H9 (cell line): ENCODE results near the gene C4orf33. TPM values are rescaled to one million over a fixed set of nuclear protein-coding genes. Genes with fewer than 3 reads are reported as not detected.

Experiments
- DNase-seq: peaks from one replicate; pipeline ENCODE4 v3.0.0-alpha.2; 2017
- H2AFZ ChIP-seq: one replicate; pipeline ENCODE4 v1.6.1; 2013; ENCODE audit warnings: mild to moderate bottlenecking, low read length, control low read depth, moderate library complexity
- H2AK5ac ChIP-seq: 2 replicates; pipeline ENCODE4 v1.6.1; 2013; ENCODE audit warnings: low read length, control low read depth, mixed read lengths; ENCODE audit not compliant: insufficient read length
- H2BK120ac ChIP-seq: one replicate; pipeline ENCODE4 v1.6.1; 2013; ENCODE audit warnings: low read depth, mild to moderate bottlenecking, low read length, control low read depth, inconsistent platforms; ENCODE audit not compliant: poor library complexity, severe bottlenecking
- H2BK12ac ChIP-seq: 2 replicates; pipeline ENCODE4 v1.6.1; 2013; ENCODE audit warnings: low read length, control low read depth, mixed read lengths, low read depth; ENCODE audit not compliant: insufficient read length
- H2BK15ac ChIP-seq: 2 replicates; pipeline ENCODE4 v1.6.1; 2013; ENCODE audit warnings: low read depth, low read length, control low read depth
- H2BK20ac ChIP-seq: one replicate; pipeline ENCODE4 v1.6.1; 2013; ENCODE audit warnings: low read depth, mild to moderate bottlenecking, low read length, control low read depth, inconsistent platforms; ENCODE audit not compliant: poor library complexity, severe bottlenecking
- H2BK5ac ChIP-seq: 2 replicates; pipeline ENCODE4 v1.6.1; 2013; ENCODE audit warnings: low read length, control low read depth, mixed read lengths; ENCODE audit not compliant: insufficient read length
- H3K14ac ChIP-seq: 2 replicates; pipeline ENCODE4 v1.6.1; 2013; ENCODE audit warnings: low read length, control low read depth; ENCODE audit not compliant: insufficient read depth
- H3K18ac ChIP-seq: 2 replicates; pipeline ENCODE4 v1.6.1; 2013; ENCODE audit warnings: low read depth, mild to moderate bottlenecking, mixed read lengths, low read length, control low read depth; ENCODE audit not compliant: insufficient read length
- H3K23ac ChIP-seq: 2 replicates; pipeline ENCODE4 v1.6.1; 2013; ENCODE audit warnings: low read length, control low read depth, mixed read lengths, low read depth; ENCODE audit not compliant: insufficient read length
- H3K23me2 ChIP-seq: 2 replicates; pipeline ENCODE4 v1.6.1; 2013; ENCODE audit warnings: low read depth, mild to moderate bottlenecking, mixed read lengths, low read length, control low read depth; ENCODE audit not compliant: insufficient read length, poor library complexity, severe bottlenecking
- H3K27ac ChIP-seq: 2 replicates; pipeline ENCODE4 v1.5.1; 2013; ENCODE audit warnings: low read length, control low read depth, mixed read lengths, low read depth; ENCODE audit not compliant: insufficient read length
- H3K27me3 ChIP-seq: 2 replicates; pipeline ENCODE4 v1.6.1; 2013; ENCODE audit warnings: low read length, control low read depth, inconsistent platforms; ENCODE audit not compliant: insufficient read depth
- H3K4ac ChIP-seq: 2 replicates; pipeline ENCODE4 v1.6.1; 2013; ENCODE audit warnings: low read depth, mild to moderate bottlenecking, control low read depth, inconsistent platforms, low read length, moderate library complexity
- H3K4me1 ChIP-seq: 2 replicates; pipeline ENCODE4 v1.6.1; 2013; ENCODE audit warnings: low read length, control low read depth, inconsistent platforms; ENCODE audit not compliant: insufficient read depth
- H3K4me2 ChIP-seq: 2 replicates; pipeline ENCODE4 v1.6.1; 2013; ENCODE audit warnings: low read length, control low read depth, mixed read lengths; ENCODE audit not compliant: insufficient read length, insufficient read depth
- H3K56ac ChIP-seq: 2 replicates; pipeline ENCODE4 v1.6.1; 2013; ENCODE audit warnings: low read depth, mild to moderate bottlenecking, mixed read lengths, low read length, control low read depth; ENCODE audit not compliant: insufficient read length
- H3K79me1 ChIP-seq: 2 replicates; pipeline ENCODE4 v1.6.1; 2013; ENCODE audit warnings: low read depth, mild to moderate bottlenecking, moderate library complexity, low read length, control low read depth, inconsistent platforms; ENCODE audit not compliant: insufficient read depth, poor library complexity, severe bottlenecking
- H3K79me2 ChIP-seq: 2 replicates; pipeline ENCODE4 v1.6.1; 2013; ENCODE audit warnings: low read length, control low read depth, inconsistent platforms; ENCODE audit not compliant: insufficient read depth
- H3K9ac ChIP-seq: 2 replicates; pipeline ENCODE4 v1.6.1; 2013; ENCODE audit warnings: low read length, control low read depth, mixed read lengths; ENCODE audit not compliant: insufficient read length; ENCODE audit errors: extremely low read depth
- H3K9me3 ChIP-seq: one replicate; pipeline ENCODE4 v1.6.1; 2013; ENCODE audit warnings: low read depth, low read length, inconsistent platforms; ENCODE audit not compliant: control insufficient read depth
- H3T11ph ChIP-seq: one replicate; pipeline ENCODE4 v1.6.1; 2013; ENCODE audit warnings: mild to moderate bottlenecking, low read length, control low read depth, inconsistent platforms
- H4K20me1 ChIP-seq: one replicate; pipeline ENCODE4 v1.6.1; 2013; ENCODE audit not compliant: control insufficient read depth, insufficient read length, insufficient read depth
- H4K5ac ChIP-seq: 2 replicates; pipeline ENCODE4 v1.6.1; 2013; ENCODE audit warnings: low read depth, mild to moderate bottlenecking, mixed read lengths, low read length, control low read depth; ENCODE audit not compliant: insufficient read length
- H4K8ac ChIP-seq: replicated peaks from 2 replicates; pipeline ENCODE4 v1.6.1; 2013; ENCODE audit warnings: low read length, control low read depth, mixed read lengths, low read depth; ENCODE audit not compliant: insufficient read length
- H4K91ac ChIP-seq: 2 replicates; pipeline ENCODE4 v1.6.1; 2013; ENCODE audit warnings: low read depth, mild to moderate bottlenecking, moderate library complexity, mixed read lengths, low read length, control low read depth; ENCODE audit not compliant: insufficient read length
- H3K27ac Mint-ChIP-seq, 3 experiments: 2 replicates in 2 of 3; 3 replicates in 1 of 3; pipeline ENCODE4 v1.8.0; 2020 to 2021; ENCODE audit warnings: mixed read lengths in 3 of 3, mild to moderate bottlenecking in 1 of 3, moderate library complexity in 1 of 3
- H3K27me3 Mint-ChIP-seq: 2 replicates; pipeline ENCODE4 v1.8.0; 2021; ENCODE audit warnings: low read depth, mild to moderate bottlenecking, moderate library complexity, mixed read lengths
- H3K36me3 Mint-ChIP-seq, 3 experiments: 2 replicates in 2 of 3; 3 replicates in 1 of 3; pipeline ENCODE4 v1.8.0; 2020 to 2021; ENCODE audit warnings: low read depth in 3 of 3, mixed read lengths in 3 of 3; ENCODE audit not compliant: insufficient read depth in 1 of 3
- H3K4me1 Mint-ChIP-seq, 2 experiments: 2 replicates each; pipeline ENCODE4 v1.8.0; 2020; ENCODE audit warnings: mixed read lengths in 2 of 2
- H3K4me3 Mint-ChIP-seq, 2 experiments: 2 replicates in 1 of 2; 3 replicates in 1 of 2; pipeline ENCODE4 v1.8.0; 2020 to 2021; ENCODE audit warnings: mild to moderate bottlenecking in 2 of 2, mixed read lengths in 2 of 2, moderate library complexity in 1 of 2
- H3K9me3 Mint-ChIP-seq, 2 experiments: 2 replicates in 1 of 2; 3 replicates in 1 of 2; pipeline ENCODE4 v1.8.0; 2020; ENCODE audit warnings: mild to moderate bottlenecking in 2 of 2, mixed read lengths in 2 of 2, moderate library complexity in 1 of 2
- WGBS: extraction: QIAGEN DNeasy Blood & Tissue Kit; methylation state at CpG from one replicate; pipeline ENCODE4 v1.1.7; 2013; ENCODE audit warnings: missing lambda C conversion rate, low lambda C conversion rate, mixed read lengths; ENCODE audit not compliant: insufficient read length; ENCODE audit errors: extremely low coverage; 5-methylcytosine and 5-hydroxymethylcytosine counted together
- total RNA-seq: library from RNA; stranded (reverse); gene quantifications from 2 replicates; pipeline ENCODE4 v1.2.1, GENCODE V29; 2021
- TF ChIP-seq, protein P1 (sequence below): fragments of 200-600 bp; sonication (generic); conservative IDR thresholded peaks from 3 replicates; pipeline ENCODE4 v1.8.0; 2021; ENCODE audit warnings: antibody characterized with exemption, mild to moderate bottlenecking

C4orf33 gene
- total RNA-seq, 1 experiment from 2014 or later, result 7.4 TPM

DNA sequence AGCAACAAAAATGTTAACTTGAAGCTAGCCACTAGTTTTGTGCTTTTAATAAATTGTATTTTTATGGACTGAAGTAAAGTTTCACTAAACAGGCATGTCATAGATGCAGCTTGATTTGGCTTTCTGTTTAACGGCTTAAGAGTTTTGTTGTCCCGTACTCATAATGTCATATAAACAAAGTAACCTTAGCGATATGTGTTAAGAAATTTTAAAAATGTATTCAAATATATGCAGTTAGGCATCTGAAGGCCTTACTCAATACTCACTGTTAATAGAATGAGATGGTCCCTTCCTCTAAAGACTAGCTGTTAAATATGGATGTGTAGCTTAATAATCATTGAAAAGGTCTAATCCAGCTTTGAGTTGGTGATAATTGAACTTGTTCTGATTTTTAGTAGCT, 1.6 kb upstream of the C4orf33 start:
- no CpG with 5 or more reads among the region's 3 CpGs for WGBS
- Mint-ChIP-seq H3K36me3 (0 out of 7 replicates have a peak, but pooled peaks cover 0 to 1% (median 0%) of the 10 kb centered on the region in 3 experiments), H3K4me3 (no peak overlapping the region), H3K27me3 (no peaks in the 10 kb centered on the region), H3K9me3 (no peaks in the 10 kb centered on the region), H3K4me1 (peaks cover 7% of the 10 kb centered on the region in 2 experiments), H3K27ac (no peak overlapping the region)
- Histone ChIP-seq H3K23ac (no peak overlapping the region), H2BK12ac (no peak overlapping the region), H4K5ac (no peak overlapping the region), H2AK5ac (no peak overlapping the region), H3K27ac (no peak overlapping the region), H4K91ac (no peak overlapping the region), H2AFZ (no peak overlapping the region), H3K4me1 (no peaks in the 10 kb centered on the region), H3K23me2 (peaks cover 7% of the 10 kb centered on the region), H3K79me2 (no peaks in the 10 kb centered on the region), H3K4me2 (no peak overlapping the region), H2BK120ac (no peak overlapping the region), H3K18ac (no peak overlapping the region), H2BK20ac (no peak overlapping the region), H3K4ac (no peak overlapping the region), H3T11ph (no peak overlapping the region), H4K20me1 (no peaks in the 10 kb centered on the region), H3K56ac (no peak overlapping the region), H3K9me3 (no peaks in the 10 kb centered on the region), H3K14ac (no peak overlapping the region), H3K79me1 (no peaks in the 10 kb centered on the region), H3K9ac (no peak overlapping the region), H3K27me3 (no peaks in the 10 kb centered on the region), H2BK15ac (no peak overlapping the region), H4K8ac (no peak overlapping the region), H2BK5ac (no peak overlapping the region)
- no peak for DNase-seq
- TF ChIP-seq, protein P1, sequence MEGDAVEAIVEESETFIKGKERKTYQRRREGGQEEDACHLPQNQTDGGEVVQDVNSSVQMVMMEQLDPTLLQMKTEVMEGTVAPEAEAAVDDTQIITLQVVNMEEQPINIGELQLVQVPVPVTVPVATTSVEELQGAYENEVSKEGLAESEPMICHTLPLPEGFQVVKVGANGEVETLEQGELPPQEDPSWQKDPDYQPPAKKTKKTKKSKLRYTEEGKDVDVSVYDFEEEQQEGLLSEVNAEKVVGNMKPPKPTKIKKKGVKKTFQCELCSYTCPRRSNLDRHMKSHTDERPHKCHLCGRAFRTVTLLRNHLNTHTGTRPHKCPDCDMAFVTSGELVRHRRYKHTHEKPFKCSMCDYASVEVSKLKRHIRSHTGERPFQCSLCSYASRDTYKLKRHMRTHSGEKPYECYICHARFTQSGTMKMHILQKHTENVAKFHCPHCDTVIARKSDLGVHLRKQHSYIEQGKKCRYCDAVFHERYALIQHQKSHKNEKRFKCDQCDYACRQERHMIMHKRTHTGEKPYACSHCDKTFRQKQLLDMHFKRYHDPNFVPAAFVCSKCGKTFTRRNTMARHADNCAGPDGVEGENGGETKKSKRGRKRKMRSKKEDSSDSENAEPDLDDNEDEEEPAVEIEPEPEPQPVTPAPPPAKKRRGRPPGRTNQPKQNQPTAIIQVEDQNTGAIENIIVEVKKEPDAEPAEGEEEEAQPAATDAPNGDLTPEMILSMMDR, result no peak
